ENCODE data around the gene PICK1.
"Not testable (repeated sequence)": the region's sequence is repeated elsewhere in the genome, so short reads cannot be mapped to it uniquely, and the experiment has no call there.

Gene PICK1

GRCh38 chr22:38031491-38031890 lies 25.7 kb upstream of the PICK1 start:
- no peak for DNase-seq

- no peak for DNase-seq
Observed at GRCh38 chr22:38032681-38033521, 24.3 kb upstream of the PICK1 start.

GRCh38 chr22:38033522-38034277 lies 23.5 kb upstream of the PICK1 start:
- no peak for DNase-seq

DNA sequence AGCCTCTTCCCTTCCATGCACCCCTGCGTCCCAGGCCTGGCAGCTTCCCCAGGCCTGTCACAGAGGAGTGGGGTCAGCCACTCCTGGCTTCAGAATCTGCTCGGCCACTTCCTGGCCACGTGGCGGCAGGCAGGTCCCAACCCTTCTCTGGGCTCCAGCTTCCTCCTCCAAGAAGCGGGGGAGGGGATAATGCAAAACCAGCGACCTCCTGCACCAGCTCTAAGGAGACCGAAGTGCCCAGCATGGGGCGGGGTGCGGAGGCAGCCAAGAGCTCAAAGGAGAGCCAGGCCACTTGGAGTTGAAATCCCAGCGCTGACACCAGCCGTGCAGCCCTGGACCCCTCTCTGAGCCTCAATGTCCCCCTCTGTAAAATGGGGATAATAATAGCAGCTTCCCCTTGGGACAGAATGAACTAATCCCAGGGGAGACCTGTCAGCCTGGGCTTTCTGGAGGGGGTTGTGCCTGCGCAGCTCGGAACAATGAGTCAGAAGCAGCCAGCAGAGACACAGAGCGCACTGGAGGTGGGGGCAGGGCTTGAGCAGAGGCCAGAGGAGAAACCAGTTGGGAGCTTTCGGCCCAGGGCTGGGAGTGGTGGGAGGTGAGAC lies 22.8 kb upstream of the PICK1 start:
- DNase-seq: no peak

DNA sequence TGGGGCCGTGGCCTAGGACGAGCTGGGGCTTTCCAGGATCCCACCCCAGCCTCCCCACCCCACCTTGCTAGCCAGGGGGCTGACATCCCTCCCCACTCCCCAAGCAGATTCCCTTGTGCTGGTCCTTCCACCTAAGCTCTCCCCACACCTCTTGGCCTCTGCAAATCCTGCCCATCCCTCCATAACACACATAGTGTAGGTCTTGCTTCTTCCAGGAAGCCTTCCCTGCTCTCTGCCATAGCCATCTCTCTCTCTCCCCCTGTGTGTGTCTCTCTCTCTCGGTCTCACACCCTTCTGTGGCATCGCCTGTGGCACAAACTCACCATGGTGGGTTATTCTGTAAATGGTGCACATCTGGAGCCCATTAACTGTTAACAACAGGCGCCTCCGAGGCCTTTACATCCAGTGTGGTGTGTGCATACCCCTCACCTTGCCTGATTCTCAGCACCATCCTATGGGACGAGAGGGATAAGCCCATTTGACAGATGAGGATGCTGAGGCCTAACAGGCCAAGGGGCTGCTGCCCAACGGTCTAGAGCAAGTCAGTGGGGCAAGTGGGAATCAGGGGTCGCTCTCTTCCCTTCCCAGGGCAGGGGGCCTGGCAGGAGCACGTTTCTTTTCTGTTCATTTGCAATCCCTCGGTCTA lies 22.2 kb upstream of the PICK1 start:
- no peak for DNase-seq

DNA sequence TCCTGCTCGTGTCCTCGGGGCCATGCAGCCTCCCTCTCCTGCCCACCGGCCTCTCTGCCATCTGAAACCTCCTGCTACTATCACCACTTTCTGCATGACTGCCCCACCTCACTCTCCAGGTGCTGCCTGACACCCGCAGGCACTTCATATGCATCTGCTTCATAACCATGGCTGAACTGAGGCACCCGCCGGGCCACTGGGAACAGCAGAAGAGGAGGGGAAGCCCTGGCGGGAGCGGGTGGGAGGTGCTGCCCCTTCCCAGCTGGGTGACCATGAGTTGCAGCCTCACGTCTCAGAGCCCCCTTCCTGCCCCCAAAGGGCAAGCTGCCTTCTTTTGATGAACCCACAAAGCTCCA lies 21.7 kb upstream of the PICK1 start:
- no peak for DNase-seq

DNA sequence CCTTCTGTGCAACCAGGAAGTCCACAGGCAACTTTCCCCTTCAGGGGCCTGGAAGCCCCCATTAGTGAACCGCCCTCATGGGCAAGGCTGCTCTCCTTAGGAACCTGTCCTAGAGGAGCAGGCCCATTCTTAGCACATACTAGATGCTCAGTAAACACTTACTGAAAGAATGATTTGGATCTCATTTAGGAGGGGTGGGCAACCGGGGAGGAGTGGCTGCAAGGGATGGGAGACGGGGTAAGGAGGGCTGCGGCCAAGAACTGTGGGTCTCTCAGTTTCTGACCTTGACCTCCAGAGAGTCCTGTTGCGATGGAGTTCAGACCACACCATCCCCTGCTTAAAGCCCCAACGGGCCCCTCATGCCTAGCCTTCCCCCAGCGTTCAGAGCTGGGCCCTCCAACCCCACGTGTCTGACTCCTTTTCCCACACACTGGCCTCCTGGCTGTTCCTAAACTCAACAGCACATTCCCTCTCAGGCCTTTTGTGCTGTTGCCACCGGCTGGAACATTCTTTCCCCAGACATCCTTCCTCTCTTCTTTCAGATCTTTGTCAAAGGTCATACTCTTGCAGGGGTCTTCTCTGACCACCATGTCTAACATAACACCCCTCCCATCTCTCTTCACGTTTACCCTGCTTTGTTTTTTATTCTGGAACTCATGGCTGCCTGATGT lies 20.7 kb upstream of the PICK1 start:
- DNase-seq: no peak

GRCh38 chr22:38037367-38038150 lies 19.6 kb upstream of the PICK1 start:
- DNase-seq: not testable (repeated sequence)

DNA sequence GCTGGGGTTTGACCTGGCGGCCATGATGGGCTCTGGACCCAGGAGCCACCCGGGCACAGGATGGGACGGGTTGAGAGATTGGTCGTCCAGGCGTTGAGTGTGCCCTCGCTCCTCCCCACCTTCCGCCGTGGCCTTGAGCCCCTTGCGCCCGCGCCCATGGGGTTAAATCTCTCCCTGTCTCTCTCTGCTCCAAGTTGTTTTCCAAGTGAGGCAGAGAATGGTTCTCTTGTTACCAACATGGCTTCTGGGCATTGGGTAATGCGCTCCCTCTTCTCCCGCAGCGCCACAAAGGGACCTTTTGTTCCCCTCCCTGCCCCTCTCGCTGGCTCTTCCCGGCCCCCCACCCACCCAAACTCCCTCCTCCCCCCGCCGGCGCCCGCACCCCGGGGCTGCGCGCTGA lies 18.8 kb upstream of the PICK1 start:
- no peak for DNase-seq

DNA sequence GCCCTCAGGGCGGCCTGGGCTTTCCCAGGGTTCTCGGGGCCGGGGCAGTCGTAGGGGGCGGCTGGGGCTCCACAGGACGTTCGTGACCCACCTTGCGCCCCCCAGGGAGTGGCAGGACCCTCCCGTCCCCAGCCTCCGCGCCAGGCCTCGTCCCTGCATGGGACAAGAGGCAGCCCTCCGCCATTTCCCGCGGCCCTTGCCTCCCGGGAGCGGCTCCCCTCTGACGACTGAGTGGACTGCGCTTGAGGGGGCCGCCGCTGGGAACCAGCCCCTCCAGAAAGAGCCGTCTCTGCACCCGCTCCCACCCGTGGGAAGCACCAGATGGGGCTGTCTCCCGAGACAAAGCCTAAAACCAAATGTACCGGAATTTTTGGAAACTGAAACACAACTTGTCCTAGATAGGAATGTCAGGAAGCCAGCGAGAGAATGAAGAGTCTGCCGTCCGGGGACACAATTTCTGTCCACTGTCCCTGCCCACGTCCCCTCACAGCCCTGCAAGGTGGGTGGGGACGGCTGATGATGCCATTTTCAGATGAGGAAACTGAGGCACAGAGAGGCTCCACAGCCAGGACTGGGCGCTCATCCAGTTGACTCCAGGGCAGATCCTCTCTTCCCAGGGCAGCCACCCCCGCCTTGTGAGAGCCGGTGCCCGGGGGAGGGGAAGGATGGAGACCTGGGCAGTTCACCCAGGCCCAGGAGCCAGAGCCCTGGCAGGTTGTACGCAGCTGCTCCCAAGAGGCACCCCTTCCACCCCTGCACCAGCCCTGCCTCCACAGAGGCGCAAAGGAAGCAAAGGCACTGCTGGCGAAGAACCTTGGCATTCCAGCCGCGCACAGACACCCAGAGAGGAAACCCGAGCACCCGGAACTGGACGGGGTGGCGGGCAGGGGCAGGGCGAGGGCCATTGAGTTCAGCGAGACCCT lies 18.1 kb upstream of the PICK1 start:
- DNase-seq: no peak

- no peak for DNase-seq
Observed at GRCh38 chr22:38040953-38041759, 16.0 kb upstream of the PICK1 start.

DNA sequence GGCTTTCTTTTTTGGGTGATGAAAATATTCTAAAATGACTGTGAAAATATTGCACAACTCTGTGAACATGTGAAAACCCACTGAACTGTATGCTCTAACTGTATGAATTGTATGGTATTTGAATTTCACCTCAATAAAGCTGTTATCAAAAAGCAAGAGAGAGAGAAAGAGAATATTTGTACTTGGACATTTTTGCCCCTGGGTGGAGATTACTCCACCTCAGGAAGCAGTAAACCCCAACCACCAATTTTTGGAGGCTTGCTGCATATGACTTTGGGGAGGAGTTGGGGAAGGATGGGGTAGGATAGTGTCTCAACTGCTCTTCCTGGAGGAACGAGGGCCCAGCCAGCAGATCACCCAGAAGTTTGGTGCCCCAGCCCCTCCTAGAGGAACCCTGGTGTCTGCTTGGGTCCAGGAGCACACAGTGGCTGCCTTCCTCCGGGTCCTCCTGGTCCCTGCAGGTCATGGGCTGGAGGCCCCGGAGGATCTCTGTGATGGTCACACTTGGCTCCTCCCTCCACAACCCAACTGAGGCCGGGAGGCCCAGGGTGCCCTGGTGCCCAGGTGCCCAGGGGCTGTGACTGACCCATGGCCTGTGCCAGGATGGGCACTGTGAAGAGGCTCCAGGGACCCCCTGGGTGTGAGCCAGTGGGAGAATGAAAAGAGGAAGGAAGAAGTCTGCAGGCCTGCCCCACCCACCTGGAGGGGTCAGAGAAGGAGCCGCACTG lies 15.3 kb upstream of the PICK1 start:
- no peak for DNase-seq

DNA sequence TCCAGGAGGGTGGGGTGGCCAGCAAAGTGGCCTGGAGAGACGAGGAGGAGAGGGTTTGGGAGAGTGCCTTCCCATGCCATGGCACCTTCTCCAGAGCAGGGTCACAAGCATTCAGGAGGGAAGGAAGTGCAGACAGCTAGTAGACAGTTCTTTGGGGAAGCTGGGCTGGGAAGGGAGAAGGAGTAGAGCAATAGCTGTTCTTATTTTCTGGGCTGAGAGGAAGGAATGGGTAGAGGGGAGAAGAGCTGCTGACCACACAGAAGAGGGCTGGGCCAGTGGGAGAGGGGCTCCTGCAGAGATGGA lies 14.8 kb upstream of the PICK1 start:
- no peak for DNase-seq

DNA sequence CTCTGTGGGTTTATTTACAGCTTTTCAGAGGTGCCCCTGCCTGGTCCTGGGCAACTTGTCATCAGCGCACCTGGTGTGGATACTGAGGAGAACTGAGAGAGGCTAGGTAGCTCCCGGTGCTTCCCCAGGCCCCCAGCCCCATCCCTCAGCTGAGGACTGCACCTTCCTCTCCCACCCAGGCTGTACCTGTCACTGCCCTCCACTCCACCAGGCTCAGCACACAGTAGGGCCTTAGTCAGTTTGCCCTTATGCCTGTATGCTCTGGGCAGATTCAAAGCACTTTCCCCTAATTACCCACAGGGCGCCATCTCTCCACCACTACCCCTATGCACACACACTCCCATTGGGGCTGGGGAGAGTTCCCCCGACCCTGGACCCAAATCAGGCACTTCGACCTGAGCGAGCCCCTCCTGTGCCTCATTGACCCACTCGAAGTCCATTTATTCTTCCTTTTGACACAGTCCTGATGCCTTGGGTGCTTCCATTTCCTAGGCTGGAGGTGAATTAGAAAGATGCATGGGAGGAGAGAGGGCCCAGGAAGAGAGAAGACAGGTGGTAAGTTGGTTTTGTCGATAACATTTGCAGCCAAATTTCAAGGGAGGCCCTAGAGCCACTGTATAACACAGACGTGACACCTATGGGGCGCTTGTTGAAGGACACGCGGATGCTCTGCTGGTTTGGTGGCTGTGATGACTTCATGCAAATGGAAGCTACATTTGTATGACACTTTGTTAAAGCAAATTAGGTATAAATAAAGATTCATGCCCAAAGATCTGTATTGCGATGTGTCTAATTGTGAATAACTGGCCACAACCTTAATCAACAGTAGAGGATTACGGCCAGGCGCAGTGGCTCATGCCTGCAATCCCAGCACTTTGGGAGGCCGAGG lies 13.8 kb upstream of the PICK1 start:
- DNase-seq: no peak

DNA sequence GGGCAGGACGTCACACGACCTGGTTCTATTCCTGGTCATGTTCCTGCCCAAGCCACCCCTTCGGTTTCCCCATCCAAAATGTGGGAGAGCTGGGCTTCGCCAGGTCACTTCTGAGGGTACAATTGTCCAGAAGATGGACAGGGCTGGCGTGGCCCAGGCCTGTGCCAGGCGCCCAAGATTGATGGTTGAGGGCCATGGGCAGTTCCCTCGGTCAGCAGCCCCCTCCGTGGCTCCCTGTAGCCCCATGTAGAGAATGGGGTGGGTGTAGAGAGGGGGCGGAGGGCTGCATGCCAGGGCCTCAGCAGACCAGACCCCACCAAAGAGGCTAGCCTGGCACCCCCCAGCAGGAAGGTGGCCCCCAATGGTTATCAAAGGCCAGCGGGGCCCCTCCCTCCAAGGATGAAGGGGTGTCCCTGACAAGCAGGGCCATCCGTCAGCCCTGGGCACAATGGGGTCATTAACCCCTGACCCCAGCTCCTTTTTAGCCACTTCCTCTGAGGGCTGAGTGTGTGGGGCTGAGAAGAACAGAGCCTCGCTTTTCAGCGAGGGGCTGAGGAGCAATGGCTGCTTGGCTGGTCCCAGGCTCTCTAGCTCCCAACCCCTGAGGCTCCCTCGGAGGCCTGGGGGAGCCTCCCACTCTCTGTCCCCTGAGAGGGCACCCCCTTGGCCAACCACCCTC lies 11.0 kb upstream of the PICK1 start:
- no peak for DNase-seq

DNA sequence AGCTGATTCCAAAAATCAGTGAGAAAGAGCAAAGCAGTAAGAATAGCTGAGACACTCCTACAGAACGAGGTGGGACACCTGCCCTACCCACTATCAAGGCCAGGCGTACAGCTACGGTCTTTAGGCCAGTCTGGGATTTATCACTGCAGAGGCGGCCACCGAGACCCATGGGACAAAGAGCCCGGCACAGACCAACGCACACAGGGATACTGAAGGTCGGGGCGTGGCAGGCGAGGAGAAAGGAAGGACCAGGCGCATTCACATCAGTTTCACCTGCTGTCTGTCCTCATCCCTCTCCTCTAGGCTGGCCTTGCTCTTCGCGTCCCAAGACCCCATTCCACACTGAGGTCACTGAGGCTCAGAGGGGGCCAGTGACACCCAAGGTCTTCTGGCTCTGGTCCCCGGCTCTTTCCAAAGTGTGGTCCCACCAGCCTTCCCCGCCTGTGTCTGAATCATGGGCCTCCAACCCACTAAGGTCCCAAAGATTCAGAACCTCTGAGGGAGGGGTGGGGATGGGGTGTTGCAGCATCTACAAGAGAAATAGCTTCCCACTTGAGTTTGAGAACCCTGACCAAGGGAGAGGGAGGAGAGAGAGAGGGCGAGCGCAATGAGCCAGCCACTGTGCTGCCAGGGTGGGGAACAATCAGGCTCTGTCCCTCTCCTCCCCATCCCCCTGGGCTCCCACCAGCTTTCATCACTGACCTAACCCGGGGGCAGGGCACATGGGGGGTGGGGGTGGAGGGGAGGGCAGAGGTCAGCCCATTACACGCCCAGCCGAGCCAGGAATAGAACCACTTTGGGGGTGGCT lies 7.2 kb upstream of the PICK1 start:
- DNase-seq: no peak

DNA sequence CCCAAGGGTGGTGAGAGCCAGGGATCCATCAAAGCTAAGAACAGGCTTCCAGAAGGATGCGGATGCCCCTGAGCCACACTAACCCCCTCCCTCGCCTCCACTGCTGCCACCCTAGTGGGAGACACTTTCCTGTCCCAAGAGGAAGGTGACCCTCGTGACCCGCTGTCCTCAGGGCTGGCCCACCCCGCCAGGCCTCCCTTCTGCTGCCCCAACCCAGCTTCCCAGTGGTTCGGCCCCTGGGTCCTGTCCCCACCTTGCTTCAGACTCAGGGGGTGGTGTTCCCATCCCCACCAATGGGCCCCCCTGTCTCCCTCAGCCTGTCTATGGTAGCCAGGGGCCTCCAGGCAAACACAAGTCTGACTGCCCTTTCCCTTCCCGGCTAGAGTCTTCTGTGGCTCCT lies 6.5 kb upstream of the PICK1 start:
- no peak for DNase-seq
